HEK293 (cell line): ENCODE measurements around the gene RANBP1.

Experiments
- CTCF ChIA-PET: fragments of 350-600 bp; formaldehyde crosslinking; extraction: SDS; loops from one replicate; lab custom pipeline; 2021; ENCODE audit warnings: antibody characterized with exemption; lab: Yijun Ruan, JAX
- POLR2A ChIA-PET: fragments of 300-600 bp; formaldehyde crosslinking; extraction: SDS; loops from one replicate; lab custom pipeline; 2020; ENCODE audit warnings: antibody characterized with exemption, inconsistent platforms; lab: Yijun Ruan, JAX
- H3K27ac ChIP-seq: fragments of 200-500 bp; sonication (Bioruptor generic); 2 replicates; pipeline ENCODE4 v1.5.1; 2014; ENCODE audit warnings: low read depth, low read length, control low read depth, inconsistent platforms; ENCODE audit errors: extremely low read depth
- H3K36me3 ChIP-seq, 2 experiments: fragments of 200-500 bp in 1 of 2; sonication (Bioruptor generic) in 1 of 2; 1 replicate in 1 of 2; 2 replicates in 1 of 2; pipeline ENCODE4 v1.5.1; 2014 to 2017; ENCODE audit warnings: inconsistent platforms in 2 of 2, low read length in 2 of 2; ENCODE audit not compliant: control insufficient read depth in 2 of 2, insufficient read depth in 1 of 2
- H3K4me1 ChIP-seq: fragments of 200-500 bp; sonication (Bioruptor generic); 2 replicates; pipeline ENCODE4 v1.5.1; 2014; ENCODE audit warnings: mild to moderate bottlenecking, low read length, inconsistent platforms; ENCODE audit not compliant: control insufficient read depth, insufficient read depth
- H3K4me3 ChIP-seq: 2 replicates; pipeline ENCODE4 v1.5.1; 2011; ENCODE audit warnings: low read depth, mild to moderate bottlenecking, control low read depth, low read length, moderate library complexity
- H3K9me3 ChIP-seq: fragments of 200-500 bp; sonication (Bioruptor generic); 2 replicates; pipeline ENCODE4 v1.5.1; 2014; ENCODE audit warnings: low read depth, low read length, inconsistent platforms; ENCODE audit not compliant: control insufficient read depth, insufficient read depth
- KLF1 ChIP-seq: fragments of 450-650 bp; formaldehyde crosslinking; IDR thresholded peaks from 2 replicates; pipeline ENCODE4 v1.5.1; 2016; ENCODE audit warnings: missing biosample characterization, missing genetic modification characterization
- RBAK ChIP-seq: fragments of 450-650 bp; formaldehyde crosslinking; IDR thresholded peaks from 2 replicates; pipeline ENCODE4 v1.5.1; 2016; ENCODE audit warnings: missing biosample characterization, missing genetic modification characterization
- ZBTB20 ChIP-seq: fragments of 450-650 bp; formaldehyde crosslinking; IDR thresholded peaks from 2 replicates; pipeline ENCODE4 v1.5.1; 2016; ENCODE audit warnings: missing biosample characterization, missing genetic modification characterization
- ZBTB8A ChIP-seq: fragments of 450-650 bp; formaldehyde crosslinking; IDR thresholded peaks from 2 replicates; pipeline ENCODE4 v1.5.1; 2016; ENCODE audit warnings: missing biosample characterization, missing genetic modification characterization
- ZNF114 ChIP-seq: fragments of 450-650 bp; formaldehyde crosslinking; IDR thresholded peaks from 2 replicates; pipeline ENCODE4 v1.5.0; 2017; ENCODE audit warnings: missing biosample characterization, missing genetic modification characterization
- ZNF221 ChIP-seq: fragments of 450-650 bp; formaldehyde crosslinking; IDR thresholded peaks from 2 replicates; pipeline ENCODE4 v1.5.1; 2017; ENCODE audit warnings: missing biosample characterization, missing genetic modification characterization, borderline replicate concordance
- ZNF510 ChIP-seq: fragments of 450-650 bp; formaldehyde crosslinking; IDR thresholded peaks from 2 replicates; pipeline ENCODE4 v1.5.1; 2018; ENCODE audit warnings: mild to moderate bottlenecking, missing genetic modification characterization, missing biosample characterization; ENCODE audit not compliant: insufficient replicate concordance
- ZNF521 ChIP-seq: fragments of 450-650 bp; formaldehyde crosslinking; IDR thresholded peaks from 2 replicates; pipeline ENCODE4 v1.5.1; 2017; ENCODE audit warnings: missing biosample characterization, mild to moderate bottlenecking, missing genetic modification characterization
- ZNF549 ChIP-seq: fragments of 450-650 bp; IDR thresholded peaks from 2 replicates; pipeline ENCODE4 v1.5.1; 2018; ENCODE audit warnings: missing biosample characterization, missing genetic modification characterization, mild to moderate bottlenecking, inconsistent platforms, moderate library complexity
- ZNF677 ChIP-seq: fragments of 450-650 bp; IDR thresholded peaks from 2 replicates; pipeline ENCODE4 v1.5.0; 2018; ENCODE audit warnings: missing biosample characterization, mild to moderate bottlenecking, missing genetic modification characterization, moderate library complexity
- ZNF701 ChIP-seq: fragments of 450-650 bp; formaldehyde crosslinking; IDR thresholded peaks from 2 replicates; pipeline ENCODE4 v1.5.1; 2016; ENCODE audit warnings: missing biosample characterization, missing genetic modification characterization
- ZNF776 ChIP-seq: fragments of 450-650 bp; formaldehyde crosslinking; IDR thresholded peaks from 2 replicates; pipeline ENCODE4 v1.5.0; 2017; ENCODE audit warnings: missing biosample characterization, missing genetic modification characterization, borderline replicate concordance
- TF ChIP-seq, protein P1 (sequence below): fragments of 450-650 bp; formaldehyde crosslinking; IDR thresholded peaks from 2 replicates; pipeline ENCODE4 v1.5.1; 2017; ENCODE audit warnings: missing biosample characterization, missing genetic modification characterization
- TF ChIP-seq, protein P2 (sequence below): fragments of 450-650 bp; formaldehyde crosslinking; IDR thresholded peaks from 2 replicates; pipeline ENCODE4 v1.5.1; 2017; ENCODE audit warnings: missing biosample characterization, missing genetic modification characterization
- TF ChIP-seq, protein P3 (sequence below): fragments of 450-650 bp; formaldehyde crosslinking; conservative IDR thresholded peaks from 2 replicates; pipeline ENCODE4 v1.5.1; 2016; ENCODE audit warnings: low read depth, missing biosample characterization, missing genetic modification characterization
- TF ChIP-seq, protein P4 (sequence below): fragments of 450-650 bp; formaldehyde crosslinking; IDR thresholded peaks from 2 replicates; pipeline ENCODE4 v1.5.1; 2017; ENCODE audit warnings: missing biosample characterization, missing genetic modification characterization
- TF ChIP-seq, protein P5 (sequence below): fragments of 450-650 bp; formaldehyde crosslinking; IDR thresholded peaks from 2 replicates; pipeline ENCODE4 v1.5.1; 2016; ENCODE audit warnings: missing biosample characterization, missing genetic modification characterization
- TF ChIP-seq, protein P6 (sequence below): fragments of 450-650 bp; formaldehyde crosslinking; IDR thresholded peaks from 2 replicates; pipeline ENCODE4 v1.5.1; 2017; ENCODE audit warnings: missing biosample characterization, missing genetic modification characterization
- TF ChIP-seq, protein P7 (sequence below): fragments of 450-650 bp; formaldehyde crosslinking; IDR thresholded peaks from 2 replicates; pipeline ENCODE4 v1.5.1; 2016; ENCODE audit warnings: missing biosample characterization, missing genetic modification characterization

Gene RANBP1

DNA sequence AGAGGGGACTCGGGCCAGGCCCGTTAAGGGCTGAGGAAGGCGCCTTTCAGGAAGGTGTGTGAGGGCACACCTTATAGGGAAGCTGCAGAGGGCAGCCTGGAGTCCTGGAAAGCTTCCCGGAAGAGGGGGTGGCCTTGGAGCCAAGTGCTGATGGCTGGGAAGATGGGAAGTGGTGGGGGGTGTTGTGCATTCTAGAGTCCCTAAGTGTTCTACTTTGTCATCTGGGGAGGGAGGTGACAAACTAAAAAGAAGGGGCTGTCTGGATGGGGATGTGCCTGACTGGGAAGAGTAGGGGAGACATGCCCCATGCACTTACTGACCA, 22.5 kb downstream of the RANBP1 start:
- ChIA-PET POLR2A (no interaction called here), CTCF (interaction anchor here (0.7 kb wide), 1 partner anchor 147 kb away, joined by 3 read pairs; no protein-coding TSS in a partner anchor)

More for the DNA sequence above, 22.5 kb downstream of the RANBP1 start:
- H3K36me3 ChIP-seq = peaks cover 0 to 63% of the 10 kb centered on the region in 2 experiments; a peak in 1 of 3 replicates
- H3K4me3 ChIP-seq = no peak overlapping the region
- H3K9me3 ChIP-seq = no peaks in the 10 kb centered on the region
- H3K27ac ChIP-seq = peak overlapping the region; percentile 21; the same call in 1 of the 2 replicates
- H3K4me1 ChIP-seq = peaks cover 2% of the 10 kb centered on the region; the same call in 1 of the 2 replicates
- TF ChIP-seq ZNF221 (tag by site-specific recombination) = no peak
- no peak for TF ChIP-seq KLF1
- TF ChIP-seq, protein P1, sequence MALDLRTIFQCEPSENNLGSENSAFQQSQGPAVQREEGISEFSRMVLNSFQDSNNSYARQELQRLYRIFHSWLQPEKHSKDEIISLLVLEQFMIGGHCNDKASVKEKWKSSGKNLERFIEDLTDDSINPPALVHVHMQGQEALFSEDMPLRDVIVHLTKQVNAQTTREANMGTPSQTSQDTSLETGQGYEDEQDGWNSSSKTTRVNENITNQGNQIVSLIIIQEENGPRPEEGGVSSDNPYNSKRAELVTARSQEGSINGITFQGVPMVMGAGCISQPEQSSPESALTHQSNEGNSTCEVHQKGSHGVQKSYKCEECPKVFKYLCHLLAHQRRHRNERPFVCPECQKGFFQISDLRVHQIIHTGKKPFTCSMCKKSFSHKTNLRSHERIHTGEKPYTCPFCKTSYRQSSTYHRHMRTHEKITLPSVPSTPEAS (tag by site-specific recombination) = no peak
- no peak for TF ChIP-seq ZNF677 (tag by site-specific recombination)
- TF ChIP-seq, protein P2, sequence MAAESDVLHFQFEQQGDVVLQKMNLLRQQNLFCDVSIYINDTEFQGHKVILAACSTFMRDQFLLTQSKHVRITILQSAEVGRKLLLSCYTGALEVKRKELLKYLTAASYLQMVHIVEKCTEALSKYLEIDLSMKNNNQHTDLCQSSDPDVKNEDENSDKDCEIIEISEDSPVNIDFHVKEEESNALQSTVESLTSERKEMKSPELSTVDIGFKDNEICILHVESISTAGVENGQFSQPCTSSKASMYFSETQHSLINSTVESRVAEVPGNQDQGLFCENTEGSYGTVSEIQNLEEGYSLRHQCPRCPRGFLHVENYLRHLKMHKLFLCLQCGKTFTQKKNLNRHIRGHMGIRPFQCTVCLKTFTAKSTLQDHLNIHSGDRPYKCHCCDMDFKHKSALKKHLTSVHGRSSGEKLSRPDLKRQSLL = no peak
- TF ChIP-seq, protein P3, sequence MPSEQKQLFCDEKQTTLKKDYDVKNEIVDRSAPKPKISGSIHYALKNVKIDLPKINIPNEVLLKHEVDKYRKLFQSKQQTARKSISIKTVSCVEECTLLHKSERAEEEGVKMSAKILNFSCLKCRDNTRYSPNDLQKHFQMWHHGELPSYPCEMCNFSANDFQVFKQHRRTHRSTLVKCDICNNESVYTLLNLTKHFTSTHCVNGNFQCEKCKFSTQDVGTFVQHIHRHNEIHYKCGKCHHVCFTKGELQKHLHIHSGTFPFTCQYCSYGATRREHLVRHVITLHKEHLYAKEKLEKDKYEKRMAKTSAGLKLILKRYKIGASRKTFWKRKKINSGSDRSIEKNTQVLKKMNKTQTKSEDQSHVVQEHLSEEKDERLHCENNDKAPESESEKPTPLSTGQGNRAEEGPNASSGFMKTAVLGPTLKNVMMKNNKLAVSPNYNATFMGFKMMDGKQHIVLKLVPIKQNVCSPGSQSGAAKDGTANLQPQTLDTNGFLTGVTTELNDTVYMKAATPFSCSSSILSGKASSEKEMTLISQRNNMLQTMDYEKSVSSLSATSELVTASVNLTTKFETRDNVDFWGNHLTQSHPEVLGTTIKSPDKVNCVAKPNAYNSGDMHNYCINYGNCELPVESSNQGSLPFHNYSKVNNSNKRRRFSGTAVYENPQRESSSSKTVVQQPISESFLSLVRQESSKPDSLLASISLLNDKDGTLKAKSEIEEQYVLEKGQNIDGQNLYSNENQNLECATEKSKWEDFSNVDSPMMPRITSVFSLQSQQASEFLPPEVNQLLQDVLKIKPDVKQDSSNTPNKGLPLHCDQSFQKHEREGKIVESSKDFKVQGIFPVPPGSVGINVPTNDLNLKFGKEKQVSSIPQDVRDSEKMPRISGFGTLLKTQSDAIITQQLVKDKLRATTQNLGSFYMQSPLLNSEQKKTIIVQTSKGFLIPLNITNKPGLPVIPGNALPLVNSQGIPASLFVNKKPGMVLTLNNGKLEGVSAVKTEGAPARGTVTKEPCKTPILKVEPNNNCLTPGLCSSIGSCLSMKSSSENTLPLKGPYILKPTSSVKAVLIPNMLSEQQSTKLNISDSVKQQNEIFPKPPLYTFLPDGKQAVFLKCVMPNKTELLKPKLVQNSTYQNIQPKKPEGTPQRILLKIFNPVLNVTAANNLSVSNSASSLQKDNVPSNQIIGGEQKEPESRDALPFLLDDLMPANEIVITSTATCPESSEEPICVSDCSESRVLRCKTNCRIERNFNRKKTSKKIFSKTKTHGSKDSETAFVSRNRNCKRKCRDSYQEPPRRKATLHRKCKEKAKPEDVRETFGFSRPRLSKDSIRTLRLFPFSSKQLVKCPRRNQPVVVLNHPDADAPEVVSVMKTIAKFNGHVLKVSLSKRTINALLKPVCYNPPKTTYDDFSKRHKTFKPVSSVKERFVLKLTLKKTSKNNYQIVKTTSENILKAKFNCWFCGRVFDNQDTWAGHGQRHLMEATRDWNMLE (tag by site-specific recombination) = no peak
- TF ChIP-seq, protein P4, sequence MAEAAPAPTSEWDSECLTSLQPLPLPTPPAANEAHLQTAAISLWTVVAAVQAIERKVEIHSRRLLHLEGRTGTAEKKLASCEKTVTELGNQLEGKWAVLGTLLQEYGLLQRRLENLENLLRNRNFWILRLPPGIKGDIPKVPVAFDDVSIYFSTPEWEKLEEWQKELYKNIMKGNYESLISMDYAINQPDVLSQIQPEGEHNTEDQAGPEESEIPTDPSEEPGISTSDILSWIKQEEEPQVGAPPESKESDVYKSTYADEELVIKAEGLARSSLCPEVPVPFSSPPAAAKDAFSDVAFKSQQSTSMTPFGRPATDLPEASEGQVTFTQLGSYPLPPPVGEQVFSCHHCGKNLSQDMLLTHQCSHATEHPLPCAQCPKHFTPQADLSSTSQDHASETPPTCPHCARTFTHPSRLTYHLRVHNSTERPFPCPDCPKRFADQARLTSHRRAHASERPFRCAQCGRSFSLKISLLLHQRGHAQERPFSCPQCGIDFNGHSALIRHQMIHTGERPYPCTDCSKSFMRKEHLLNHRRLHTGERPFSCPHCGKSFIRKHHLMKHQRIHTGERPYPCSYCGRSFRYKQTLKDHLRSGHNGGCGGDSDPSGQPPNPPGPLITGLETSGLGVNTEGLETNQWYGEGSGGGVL = peak; percentile 33; the same call in 1 of the 2 replicates
- TF ChIP-seq RBAK (tag by site-specific recombination) = no peak
- no peak for TF ChIP-seq ZNF521 (tag by site-specific recombination)
- peak; percentile 61 for TF ChIP-seq ZBTB8A (tag by site-specific recombination)
- TF ChIP-seq ZNF510 = no peak
- TF ChIP-seq, protein P5, sequence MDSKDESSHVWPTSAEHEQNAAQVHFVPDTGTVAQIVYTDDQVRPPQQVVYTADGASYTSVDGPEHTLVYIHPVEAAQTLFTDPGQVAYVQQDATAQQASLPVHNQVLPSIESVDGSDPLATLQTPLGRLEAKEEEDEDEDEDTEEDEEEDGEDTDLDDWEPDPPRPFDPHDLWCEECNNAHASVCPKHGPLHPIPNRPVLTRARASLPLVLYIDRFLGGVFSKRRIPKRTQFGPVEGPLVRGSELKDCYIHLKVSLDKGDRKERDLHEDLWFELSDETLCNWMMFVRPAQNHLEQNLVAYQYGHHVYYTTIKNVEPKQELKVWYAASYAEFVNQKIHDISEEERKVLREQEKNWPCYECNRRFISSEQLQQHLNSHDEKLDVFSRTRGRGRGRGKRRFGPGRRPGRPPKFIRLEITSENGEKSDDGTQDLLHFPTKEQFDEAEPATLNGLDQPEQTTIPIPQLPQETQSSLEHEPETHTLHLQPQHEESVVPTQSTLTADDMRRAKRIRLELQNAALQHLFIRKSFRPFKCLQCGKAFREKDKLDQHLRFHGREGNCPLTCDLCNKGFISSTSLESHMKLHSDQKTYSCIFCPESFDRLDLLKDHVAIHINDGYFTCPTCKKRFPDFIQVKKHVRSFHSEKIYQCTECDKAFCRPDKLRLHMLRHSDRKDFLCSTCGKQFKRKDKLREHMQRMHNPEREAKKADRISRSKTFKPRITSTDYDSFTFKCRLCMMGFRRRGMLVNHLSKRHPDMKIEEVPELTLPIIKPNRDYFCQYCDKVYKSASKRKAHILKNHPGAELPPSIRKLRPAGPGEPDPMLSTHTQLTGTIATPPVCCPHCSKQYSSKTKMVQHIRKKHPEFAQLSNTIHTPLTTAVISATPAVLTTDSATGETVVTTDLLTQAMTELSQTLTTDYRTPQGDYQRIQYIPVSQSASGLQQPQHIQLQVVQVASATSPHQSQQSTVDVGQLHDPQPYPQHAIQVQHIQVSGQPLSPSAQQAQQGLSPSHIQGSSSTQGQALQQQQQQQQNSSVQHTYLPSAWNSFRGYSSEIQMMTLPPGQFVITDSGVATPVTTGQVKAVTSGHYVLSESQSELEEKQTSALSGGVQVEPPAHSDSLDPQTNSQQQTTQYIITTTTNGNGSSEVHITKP (tag by site-specific recombination) = peak; percentile 81
- TF ChIP-seq, protein P6, sequence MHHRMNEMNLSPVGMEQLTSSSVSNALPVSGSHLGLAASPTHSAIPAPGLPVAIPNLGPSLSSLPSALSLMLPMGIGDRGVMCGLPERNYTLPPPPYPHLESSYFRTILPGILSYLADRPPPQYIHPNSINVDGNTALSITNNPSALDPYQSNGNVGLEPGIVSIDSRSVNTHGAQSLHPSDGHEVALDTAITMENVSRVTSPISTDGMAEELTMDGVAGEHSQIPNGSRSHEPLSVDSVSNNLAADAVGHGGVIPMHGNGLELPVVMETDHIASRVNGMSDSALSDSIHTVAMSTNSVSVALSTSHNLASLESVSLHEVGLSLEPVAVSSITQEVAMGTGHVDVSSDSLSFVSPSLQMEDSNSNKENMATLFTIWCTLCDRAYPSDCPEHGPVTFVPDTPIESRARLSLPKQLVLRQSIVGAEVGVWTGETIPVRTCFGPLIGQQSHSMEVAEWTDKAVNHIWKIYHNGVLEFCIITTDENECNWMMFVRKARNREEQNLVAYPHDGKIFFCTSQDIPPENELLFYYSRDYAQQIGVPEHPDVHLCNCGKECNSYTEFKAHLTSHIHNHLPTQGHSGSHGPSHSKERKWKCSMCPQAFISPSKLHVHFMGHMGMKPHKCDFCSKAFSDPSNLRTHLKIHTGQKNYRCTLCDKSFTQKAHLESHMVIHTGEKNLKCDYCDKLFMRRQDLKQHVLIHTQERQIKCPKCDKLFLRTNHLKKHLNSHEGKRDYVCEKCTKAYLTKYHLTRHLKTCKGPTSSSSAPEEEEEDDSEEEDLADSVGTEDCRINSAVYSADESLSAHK (tag by site-specific recombination) = no peak
- no peak for TF ChIP-seq ZNF549 (tag by site-specific recombination)
- no peak for TF ChIP-seq ZNF776
- no peak for TF ChIP-seq ZNF114 (tag by site-specific recombination)
- TF ChIP-seq, protein P7, sequence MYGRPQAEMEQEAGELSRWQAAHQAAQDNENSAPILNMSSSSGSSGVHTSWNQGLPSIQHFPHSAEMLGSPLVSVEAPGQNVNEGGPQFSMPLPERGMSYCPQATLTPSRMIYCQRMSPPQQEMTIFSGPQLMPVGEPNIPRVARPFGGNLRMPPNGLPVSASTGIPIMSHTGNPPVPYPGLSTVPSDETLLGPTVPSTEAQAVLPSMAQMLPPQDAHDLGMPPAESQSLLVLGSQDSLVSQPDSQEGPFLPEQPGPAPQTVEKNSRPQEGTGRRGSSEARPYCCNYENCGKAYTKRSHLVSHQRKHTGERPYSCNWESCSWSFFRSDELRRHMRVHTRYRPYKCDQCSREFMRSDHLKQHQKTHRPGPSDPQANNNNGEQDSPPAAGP = no peak
- no peak for TF ChIP-seq ZBTB20 (tag by site-specific recombination)
- no peak for TF ChIP-seq ZNF701
- TF ChIP-seq, all 188 proteins: peak for 3
